Amygdala (tissue), 56 donors: Measurements from ENCODE around the gene GPBAR1.

Experiments used
- DNase-seq, 56 donors: peaks; one replicate each; lab custom pipeline; 2025; lab: John Stamatoyannopoulos, UW

GPBAR1 gene, protein sequence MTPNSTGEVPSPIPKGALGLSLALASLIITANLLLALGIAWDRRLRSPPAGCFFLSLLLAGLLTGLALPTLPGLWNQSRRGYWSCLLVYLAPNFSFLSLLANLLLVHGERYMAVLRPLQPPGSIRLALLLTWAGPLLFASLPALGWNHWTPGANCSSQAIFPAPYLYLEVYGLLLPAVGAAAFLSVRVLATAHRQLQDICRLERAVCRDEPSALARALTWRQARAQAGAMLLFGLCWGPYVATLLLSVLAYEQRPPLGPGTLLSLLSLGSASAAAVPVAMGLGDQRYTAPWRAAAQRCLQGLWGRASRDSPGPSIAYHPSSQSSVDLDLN

DNA sequence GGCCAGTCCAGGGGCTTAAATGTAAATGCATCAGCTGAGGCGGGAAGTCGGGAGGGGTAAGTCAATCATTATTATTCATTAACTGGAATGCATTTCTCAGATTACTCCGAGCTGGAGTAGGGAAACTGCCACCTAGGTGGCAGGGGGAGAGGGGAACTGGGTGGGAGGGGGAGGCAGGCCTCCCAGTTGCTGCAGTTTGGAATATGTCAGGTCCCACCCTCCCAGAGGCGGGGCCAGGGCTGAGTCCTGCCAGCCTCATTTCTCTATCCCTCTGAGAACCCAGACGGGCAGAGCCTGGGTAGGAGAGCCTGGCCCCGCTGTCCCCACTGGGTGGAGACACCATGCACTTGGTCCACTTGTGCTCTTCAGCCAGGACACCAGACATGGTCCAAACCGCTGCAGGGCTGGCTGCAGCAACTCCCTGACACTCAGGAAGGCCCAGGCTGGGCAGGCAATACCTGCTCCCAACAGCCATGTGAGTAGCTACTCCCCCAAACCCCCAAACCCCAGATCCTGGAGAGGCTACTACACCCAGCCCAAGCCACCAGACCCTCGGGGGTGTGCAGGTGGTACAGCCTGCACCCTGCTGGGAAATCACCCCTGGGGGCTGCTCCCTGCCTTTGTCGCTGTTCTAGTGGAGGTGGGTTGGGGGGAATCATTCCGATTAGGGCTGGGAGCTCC lies at the start of gene GPBAR1:
Gene GPBAR1, plus strand, starts transcription at position 274 of the 681 bp plus-strand sequence. CDS start 1,710 bp downstream, outside the sequence.
- DNase-seq, result no peak

DNA sequence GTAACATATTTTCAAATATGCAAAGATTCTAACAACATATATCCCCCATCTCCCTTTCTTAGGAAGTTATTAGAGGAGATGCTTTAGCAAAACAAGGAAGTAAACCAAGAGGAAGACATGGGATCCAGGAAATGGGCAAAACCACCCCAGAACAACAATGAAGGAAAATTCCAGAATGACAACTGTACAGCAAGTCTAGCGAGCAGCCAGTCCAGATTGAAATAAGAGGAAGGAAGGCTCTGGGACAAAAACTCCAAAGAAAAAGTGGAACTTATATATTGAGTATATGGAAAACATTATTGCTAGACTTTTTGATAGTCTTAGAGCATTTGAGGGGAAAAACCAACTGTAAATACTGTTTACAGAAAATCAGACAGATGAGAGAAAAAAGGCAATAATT lies 46.7 kb upstream of the GPBAR1 start:
- no peak for DNase-seq

DNA sequence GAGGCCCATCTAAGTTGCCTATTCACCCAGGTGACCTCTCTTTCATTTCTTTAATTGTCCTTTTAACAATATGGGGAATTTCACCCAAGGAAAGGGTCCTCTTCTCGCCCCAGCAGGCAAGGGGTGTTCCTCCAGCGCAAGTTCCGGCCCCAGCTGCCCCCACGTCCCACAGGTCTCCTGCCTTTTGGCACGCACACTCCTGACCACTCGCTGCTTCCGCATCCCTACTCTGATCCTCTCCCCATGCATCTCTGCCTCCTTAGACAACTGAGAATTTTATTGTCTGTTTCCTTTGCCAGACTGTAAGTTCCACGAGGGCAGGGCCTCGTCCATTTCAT lies 44.5 kb upstream of the GPBAR1 start:
- DNase-seq, result peak in 5 of 56 donors; percentile 4 to 19 (median 9)

DNA sequence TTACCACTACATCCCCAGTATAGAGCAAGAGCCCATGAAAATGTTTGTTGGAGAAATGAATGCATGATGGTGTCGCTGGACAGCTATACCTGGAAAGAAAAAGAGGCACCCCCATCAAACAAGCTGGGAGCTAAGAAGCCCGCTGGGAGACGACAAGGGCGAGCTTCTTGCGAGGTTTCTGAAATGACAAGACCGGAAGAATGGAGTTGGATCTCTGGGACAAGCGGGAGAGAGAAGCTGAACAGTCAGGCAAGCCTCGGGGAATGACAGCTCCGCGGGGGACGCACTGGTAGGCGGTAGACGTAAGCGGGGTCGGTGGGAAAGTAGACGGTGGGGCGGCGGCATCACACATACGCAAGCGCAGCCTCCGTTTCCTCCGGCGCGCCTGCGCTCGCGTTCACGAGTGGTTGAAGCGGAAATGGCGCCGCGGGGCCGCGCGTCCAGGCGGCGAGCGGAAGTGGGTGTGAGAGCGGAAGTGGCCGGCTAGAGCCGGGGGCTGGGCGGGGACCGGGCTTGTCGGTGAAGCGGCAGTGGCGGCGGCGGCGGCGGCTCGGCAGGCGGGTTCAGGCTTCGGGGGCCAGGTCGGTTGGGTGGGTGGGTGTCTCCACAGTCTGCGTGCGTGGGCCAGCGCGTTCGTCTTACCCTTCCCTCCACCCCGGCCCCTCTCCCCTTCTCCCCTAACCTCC lies 44.0 kb upstream of the GPBAR1 start, which contains the start of gene ARPC2:
Gene ARPC2, plus strand, starts transcription at position 516 of the 686 bp plus-strand sequence. CDS start 282 bp downstream, outside the sequence.
- peak; percentile 59 to 96 (median 87) for DNase-seq

DNA sequence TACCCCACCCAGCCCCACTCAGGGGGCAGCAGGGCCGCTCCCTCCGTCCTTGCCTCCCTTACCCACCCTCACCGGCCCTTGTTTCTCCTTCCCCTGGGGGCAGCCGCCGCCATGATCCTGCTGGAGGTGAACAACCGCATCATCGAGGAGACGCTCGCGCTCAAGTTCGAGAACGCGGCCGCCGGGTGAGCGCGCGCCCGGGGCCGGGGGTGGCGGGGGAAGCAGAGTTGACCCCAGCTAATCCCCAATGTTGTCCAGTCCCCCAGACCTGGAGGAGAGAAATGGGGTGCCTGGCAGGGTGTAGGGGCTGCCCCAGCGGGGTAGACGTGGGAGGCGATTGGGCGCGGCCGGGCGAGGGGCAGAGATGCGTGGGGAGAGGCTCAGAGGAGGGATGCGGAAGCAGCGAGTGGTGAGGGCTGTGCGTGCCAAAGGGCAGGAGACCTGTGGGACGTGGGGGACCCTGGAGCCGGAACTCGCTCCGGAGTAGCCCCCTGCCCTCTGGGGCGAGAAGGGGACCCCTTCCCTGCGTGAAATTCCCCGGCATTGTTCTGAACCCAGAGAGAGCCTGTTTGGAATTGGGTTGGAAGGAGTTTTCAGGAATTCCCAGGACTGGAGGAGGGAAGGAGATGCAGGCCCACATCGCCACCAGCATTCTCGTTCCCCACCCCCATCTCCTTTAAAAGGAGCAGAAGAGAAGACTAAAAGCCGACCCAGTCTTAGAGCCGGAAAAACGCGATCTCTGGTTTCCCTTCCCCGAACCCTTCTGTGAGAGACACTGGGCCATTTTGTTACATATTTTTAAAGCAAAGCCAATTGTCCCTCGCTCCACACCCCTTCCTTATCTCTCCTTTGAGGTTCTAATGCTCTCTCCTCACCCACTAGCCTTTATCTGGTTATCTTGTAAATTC lies 43.2 kb upstream of the GPBAR1 start:
- peak in 34 of 56 donors; percentile 16 to 68 (median 44) for DNase-seq

DNA sequence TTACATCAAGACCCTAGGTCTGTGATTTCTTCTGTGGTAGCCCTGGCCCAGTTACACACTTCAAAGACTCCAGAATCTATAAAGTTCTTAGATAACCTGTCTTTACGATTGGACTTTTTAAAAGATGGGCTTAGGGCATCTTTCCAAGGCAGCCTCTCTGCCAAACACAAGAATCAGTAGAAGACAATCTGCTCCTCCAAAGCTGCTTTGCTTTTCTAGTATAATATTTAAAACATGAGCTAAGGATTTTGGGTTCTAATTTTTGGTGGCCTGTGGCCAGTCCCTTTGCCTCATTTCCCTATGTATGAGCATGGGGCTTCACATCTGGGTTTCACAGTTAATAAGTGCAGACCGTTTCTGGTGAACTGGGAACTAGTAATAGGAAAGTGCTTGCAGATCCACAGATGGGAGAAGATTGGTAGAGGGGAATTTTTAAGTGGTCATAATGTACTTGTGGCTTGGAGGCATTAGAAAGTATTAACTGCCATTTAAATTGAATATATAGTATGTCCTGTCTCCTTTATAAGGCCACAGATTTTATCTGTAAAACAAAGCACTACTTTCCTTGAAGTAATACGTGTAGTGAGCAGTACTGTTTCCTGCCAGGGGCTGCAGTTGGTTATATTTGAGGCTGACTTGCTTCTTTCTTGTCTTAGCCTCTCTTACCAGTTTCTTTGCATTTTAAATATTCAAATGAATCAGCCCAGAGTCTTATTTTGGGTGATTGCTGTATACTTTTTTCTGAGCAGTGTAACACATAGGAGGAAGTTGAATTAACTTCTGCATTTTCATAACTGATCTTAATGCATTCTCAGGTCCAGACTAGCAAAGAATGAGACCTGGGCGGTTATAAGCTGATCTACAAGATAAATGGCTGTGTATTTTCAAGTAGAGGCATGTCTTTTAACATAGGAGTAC lies 42.3 kb upstream of the GPBAR1 start:
- DNase-seq, result no peak

DNA sequence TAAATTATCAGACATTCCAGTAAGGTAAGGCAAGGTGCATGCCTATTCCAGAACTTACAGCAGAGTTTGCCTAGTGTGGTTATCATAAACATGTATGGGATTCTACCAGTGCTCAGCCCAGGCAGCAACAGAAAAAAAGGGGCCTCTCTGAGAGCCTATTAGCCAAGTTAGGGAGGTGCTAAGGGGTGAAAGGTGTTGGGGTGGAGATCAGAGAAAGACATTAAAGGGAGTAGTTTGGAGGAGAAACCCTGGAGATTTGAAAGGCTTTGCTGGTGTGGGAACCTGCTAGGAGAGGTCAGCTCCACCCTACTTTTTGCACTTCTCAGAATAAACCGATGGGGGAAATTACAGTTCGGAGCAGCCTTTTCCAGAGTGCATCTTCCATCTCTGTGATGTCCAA lies 40.9 kb upstream of the GPBAR1 start:
- DNase-seq, result no peak

DNA sequence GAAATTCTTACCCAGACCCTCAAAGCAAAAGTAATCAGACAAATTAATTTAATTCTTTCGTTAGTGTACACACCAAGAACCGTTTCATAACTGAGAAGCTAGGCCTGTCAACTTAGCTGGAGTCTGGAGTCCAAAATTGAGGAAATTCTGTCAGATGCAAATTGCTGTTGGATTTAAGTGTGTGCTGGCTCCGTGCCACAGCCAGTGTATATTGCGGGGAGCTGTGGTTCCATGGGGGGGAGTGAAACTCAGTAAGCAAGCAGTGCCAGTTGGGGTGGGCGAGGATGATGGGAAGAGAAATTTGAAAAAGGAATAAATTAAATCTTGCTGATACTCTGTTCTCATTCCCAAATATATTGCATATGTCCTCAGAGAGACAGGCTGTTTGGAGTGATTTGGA lies 39.8 kb upstream of the GPBAR1 start:
- peak in 18 of 56 donors; percentile 1 to 42 (median 6) for DNase-seq

DNA sequence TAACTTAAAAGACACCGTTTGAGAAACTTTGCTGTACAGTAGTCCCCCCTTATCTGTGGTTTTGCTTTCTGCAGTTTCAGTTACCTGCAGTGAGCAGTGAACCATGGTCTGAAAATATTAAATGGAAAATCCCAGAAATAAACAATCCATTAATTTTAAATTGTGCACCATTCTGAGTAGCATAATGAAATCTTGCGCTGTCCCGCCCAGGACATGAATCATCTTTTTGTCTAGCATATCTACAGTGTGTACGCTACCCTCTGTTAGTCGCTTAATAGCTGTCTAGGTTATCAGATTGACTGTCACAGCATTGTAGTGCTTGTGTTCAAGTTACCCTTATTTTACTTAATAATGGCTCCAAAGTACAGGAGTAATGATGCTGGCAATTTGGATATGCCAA lies 37.8 kb upstream of the GPBAR1 start:
- DNase-seq, result no peak

DNA sequence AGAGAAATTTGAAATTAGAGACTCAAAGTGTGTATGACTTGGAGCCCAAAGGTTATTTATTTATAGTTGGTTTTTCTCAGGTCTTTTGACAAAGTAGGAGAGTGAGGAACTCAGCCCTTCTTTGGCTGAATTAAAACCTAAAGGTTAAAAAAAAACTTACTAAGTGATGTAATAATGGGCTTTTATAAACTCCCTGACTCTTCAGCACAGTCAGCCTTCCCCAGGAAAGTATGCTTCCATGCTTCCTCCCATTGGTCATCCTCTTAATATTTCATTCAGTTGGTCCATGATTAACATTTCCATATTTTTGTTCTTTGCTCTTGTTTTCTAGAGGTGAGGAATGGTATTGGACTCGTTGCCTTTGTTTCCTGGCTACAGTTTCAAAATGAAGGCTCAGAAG lies 36.6 kb upstream of the GPBAR1 start:
- no peak for DNase-seq

DNA sequence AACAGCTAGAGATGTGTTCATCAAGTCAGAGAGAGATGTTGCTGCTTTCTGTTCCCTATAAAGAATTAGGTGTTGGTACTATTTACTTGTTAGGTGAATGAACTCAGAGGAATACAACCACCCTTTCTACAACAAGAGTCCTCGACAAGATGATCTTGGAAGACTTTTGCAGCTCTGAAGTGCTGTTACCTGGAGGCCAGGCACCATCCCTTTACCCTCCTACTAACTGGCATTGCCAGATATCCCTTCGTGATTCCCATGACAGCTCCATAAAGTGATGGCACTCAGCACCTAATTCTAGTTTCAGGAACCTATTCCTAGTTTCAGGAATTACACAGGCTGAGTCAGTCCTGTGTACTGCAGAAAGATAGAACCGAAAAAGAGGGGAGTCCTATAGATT lies 33.9 kb upstream of the GPBAR1 start:
- no peak for DNase-seq

DNA sequence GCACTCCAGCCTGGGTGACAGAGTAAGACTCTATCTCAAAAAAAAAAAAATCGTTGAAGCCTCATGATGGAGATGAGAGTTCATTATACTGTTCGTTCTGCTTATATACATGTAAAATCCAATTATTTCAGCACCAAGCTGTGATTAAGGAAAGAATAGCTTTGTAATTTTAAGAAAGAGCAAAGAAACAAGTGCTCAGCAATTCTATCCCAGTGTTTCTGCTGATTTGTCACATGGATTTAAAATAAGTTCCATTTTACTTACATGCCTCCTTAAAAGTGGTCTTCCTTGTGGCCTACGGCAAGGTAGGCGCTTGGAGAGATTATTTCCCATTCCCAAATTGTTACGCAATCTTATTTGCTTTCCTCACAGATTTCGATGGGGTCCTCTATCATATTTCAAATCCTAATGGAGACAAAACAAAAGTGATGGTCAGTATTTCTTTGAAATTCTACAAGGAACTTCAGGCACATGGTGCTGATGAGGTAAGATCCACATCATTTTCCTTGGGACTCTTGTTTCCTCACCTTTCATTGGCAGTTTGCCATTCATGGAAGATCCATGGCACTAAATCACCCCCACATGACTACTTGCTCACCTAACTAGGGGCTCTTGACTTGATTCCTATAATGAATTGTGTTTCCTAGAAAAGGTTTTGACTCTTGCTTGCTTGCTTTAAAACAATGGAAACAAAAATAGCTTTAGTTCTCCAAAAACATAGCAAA lies 32.3 kb upstream of the GPBAR1 start:
- DNase-seq, result no peak

DNA sequence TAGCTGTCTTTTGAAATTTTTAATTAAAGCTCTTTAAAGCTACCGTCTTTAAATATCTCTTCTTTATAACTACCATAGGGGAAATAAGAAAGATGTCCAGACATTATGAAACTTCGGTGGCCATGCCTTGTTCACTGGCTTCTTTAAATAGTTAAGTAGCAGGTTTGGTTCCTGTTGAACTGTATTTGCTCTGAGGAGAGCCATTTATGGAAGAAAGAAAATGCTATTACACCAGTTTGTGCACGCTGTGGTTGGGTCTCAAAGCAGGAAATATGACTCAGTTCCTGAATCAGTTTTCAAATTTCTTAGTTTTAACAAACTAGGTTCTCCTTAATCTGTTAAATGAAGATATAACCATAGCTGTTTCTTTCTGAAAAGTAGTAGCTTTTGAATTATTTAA lies 31.6 kb upstream of the GPBAR1 start:
- peak in 1 of 56 donors; percentile 2 for DNase-seq

DNA sequence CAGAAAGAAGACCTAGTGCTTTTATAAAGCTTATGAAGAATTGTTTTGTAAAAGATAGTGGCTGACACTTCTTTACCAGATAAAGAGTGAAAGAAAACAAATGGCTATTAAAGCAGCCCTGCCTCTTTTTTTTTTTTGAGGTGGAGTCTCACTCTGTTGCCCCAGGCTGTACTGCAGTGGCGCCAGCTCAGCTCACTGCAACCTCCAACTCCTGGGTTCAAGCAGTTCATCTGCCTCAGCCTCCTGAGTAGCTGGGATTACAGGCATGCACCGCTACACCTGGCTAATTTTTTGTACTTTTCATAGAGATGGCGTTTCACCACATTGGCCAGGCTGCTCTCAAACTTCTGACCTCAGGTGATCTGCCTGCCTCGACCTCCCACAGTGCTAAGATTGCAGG lies 31.0 kb upstream of the GPBAR1 start:
- DNase-seq, result no peak

DNA sequence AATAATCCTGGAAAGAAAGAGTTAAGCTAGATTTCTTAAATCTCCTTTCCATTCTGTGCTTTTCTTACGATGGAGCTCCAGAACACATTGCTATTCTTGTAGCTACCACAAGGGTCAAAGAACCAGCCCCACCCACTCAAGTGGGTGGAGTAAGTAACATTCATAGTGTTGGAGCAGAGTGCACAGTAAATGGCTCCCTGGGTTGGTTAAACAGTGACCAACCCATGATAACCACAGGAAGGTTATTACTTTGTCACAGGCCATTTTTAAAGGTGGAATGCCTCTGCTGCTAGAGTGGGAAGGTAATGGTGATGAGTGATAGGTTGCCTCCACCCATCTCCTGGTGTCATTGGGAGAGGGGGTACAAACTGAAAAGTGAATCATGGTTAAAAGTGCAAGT lies 29.9 kb upstream of the GPBAR1 start:
- DNase-seq, result no peak

DNA sequence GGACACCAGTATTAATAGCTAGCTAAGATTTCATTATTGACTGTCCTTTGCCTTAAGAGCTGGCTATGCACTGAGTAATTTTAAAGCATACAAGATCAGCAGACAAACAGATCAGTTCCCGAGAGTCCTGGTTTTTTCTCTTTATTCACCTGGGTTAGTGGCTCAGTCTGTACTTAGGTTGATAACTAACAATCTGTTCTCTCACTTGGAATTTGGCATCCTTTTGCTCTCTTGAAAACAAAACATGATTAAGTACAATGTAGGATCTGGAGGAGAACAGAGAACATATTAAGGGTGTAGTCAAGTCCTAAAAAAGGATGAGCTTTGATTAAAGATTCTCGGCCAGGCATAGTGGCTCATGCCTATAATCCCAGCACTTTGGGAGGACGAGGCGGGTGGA lies 27.3 kb upstream of the GPBAR1 start:
- no peak for DNase-seq

DNA sequence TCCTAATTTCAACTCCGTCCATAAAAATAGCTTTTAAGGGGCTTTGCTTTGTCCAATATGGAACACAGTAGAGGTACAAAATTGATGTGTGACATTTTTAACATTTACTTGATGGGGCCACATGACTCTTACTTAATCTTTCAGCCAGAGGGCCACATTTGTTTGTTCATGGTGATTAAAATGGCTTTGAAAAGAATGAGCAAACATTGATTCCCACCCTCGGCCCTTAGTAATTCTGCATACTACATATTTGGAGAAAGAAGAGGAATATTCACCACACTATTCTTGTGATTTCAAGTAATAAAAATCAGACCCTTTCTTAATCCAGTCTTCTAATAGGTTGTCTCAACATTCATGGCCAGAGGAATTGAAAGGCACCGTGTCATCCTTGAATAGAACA lies 26.3 kb upstream of the GPBAR1 start:
- no peak for DNase-seq

DNA sequence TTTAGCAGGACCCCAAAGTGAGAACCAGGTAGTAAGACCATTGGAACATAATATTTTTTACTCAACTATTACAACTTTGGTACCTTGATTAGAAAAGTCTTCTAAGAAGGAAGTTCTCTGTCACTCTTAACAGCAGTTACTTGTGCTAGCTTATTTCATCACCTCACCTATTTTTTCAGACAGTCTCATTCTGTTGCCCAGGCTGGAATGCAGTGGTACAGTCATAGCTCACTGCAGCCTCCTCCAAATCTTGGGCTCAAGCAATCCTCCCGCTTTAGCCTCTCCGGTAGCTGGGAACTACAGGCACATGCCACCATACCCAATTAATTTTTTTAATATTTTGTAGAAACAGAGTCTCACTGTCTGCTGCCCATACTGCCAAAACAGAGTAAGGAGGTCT lies 25.8 kb upstream of the GPBAR1 start:
- DNase-seq, result no peak

DNA sequence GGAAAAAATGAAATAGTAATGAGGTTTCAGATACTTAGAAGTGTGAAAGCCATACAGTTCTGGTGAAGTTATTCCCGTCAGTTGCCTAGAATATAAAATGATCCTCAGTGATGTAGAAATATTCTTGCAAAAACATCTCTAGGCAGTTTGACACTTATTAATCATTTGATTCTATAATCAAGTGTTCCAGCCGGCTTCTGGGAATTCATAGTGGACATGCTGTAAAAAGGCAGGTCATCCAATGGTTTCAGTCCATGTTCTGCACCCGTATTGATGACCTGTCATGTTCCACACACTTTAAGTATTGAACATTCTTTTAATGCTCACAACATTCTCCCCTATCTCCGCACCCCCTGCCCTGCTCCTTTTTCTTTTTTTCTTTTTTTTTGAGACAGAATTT lies 24.0 kb upstream of the GPBAR1 start:
- DNase-seq, result no peak
